ENCODE measurements around the gene PSMG4. TPM values are rescaled to one million over a fixed set of nuclear protein-coding genes. Genes with fewer than 3 reads are reported as not detected.

The PSMG4 gene
- total and polyA plus RNA-seq, 9 of the 15 experiments (the other 6 are each of a cell fraction or from before 2014, with no cell fraction given) = 12.9 to 185 (median 52.0) TPM

- TF ChIP-seq, protein P1, sequence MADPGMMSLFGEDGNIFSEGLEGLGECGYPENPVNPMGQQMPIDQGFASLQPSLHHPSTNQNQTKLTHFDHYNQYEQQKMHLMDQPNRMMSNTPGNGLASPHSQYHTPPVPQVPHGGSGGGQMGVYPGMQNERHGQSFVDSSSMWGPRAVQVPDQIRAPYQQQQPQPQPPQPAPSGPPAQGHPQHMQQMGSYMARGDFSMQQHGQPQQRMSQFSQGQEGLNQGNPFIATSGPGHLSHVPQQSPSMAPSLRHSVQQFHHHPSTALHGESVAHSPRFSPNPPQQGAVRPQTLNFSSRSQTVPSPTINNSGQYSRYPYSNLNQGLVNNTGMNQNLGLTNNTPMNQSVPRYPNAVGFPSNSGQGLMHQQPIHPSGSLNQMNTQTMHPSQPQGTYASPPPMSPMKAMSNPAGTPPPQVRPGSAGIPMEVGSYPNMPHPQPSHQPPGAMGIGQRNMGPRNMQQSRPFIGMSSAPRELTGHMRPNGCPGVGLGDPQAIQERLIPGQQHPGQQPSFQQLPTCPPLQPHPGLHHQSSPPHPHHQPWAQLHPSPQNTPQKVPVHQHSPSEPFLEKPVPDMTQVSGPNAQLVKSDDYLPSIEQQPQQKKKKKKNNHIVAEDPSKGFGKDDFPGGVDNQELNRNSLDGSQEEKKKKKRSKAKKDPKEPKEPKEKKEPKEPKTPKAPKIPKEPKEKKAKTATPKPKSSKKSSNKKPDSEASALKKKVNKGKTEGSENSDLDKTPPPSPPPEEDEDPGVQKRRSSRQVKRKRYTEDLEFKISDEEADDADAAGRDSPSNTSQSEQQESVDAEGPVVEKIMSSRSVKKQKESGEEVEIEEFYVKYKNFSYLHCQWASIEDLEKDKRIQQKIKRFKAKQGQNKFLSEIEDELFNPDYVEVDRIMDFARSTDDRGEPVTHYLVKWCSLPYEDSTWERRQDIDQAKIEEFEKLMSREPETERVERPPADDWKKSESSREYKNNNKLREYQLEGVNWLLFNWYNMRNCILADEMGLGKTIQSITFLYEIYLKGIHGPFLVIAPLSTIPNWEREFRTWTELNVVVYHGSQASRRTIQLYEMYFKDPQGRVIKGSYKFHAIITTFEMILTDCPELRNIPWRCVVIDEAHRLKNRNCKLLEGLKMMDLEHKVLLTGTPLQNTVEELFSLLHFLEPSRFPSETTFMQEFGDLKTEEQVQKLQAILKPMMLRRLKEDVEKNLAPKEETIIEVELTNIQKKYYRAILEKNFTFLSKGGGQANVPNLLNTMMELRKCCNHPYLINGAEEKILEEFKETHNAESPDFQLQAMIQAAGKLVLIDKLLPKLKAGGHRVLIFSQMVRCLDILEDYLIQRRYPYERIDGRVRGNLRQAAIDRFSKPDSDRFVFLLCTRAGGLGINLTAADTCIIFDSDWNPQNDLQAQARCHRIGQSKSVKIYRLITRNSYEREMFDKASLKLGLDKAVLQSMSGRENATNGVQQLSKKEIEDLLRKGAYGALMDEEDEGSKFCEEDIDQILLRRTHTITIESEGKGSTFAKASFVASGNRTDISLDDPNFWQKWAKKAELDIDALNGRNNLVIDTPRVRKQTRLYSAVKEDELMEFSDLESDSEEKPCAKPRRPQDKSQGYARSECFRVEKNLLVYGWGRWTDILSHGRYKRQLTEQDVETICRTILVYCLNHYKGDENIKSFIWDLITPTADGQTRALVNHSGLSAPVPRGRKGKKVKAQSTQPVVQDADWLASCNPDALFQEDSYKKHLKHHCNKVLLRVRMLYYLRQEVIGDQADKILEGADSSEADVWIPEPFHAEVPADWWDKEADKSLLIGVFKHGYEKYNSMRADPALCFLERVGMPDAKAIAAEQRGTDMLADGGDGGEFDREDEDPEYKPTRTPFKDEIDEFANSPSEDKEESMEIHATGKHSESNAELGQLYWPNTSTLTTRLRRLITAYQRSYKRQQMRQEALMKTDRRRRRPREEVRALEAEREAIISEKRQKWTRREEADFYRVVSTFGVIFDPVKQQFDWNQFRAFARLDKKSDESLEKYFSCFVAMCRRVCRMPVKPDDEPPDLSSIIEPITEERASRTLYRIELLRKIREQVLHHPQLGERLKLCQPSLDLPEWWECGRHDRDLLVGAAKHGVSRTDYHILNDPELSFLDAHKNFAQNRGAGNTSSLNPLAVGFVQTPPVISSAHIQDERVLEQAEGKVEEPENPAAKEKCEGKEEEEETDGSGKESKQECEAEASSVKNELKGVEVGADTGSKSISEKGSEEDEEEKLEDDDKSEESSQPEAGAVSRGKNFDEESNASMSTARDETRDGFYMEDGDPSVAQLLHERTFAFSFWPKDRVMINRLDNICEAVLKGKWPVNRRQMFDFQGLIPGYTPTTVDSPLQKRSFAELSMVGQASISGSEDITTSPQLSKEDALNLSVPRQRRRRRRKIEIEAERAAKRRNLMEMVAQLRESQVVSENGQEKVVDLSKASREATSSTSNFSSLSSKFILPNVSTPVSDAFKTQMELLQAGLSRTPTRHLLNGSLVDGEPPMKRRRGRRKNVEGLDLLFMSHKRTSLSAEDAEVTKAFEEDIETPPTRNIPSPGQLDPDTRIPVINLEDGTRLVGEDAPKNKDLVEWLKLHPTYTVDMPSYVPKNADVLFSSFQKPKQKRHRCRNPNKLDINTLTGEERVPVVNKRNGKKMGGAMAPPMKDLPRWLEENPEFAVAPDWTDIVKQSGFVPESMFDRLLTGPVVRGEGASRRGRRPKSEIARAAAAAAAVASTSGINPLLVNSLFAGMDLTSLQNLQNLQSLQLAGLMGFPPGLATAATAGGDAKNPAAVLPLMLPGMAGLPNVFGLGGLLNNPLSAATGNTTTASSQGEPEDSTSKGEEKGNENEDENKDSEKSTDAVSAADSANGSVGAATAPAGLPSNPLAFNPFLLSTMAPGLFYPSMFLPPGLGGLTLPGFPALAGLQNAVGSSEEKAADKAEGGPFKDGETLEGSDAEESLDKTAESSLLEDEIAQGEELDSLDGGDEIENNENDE (IDR thresholded peaks at IDR 0.05; ENCODE audit: low read depth, low read length) = no peak
- no peak for TF ChIP-seq TCF7 (IDR thresholded peaks at IDR 0.05; ENCODE audit: borderline replicate concordance)
These were observed 26.5 kb upstream of the PSMG4 start (continued) for GRCh38 chr6:3232017-3232945.
